Ishikawa (cell line): ENCODE measurements around the gene CCDC88C.

ENCODE experiments used
- CEBPB ChIP-seq: IDR thresholded peaks from 2 replicates; pipeline ENCODE4 v1.6.1; 2012
- CREB1 ChIP-seq: IDR thresholded peaks from 2 replicates; pipeline ENCODE4 v1.6.1; 2012; ENCODE audit warnings: low read depth
- EGR1 ChIP-seq: IDR thresholded peaks from 2 replicates; pipeline ENCODE4 v1.6.1; 2012
- EP300 ChIP-seq: IDR thresholded peaks from 2 replicates; pipeline ENCODE4 v1.6.1; 2012; ENCODE audit warnings: borderline replicate concordance
- FOXM1 ChIP-seq: IDR thresholded peaks from 2 replicates; pipeline ENCODE4 v1.6.1; 2012; ENCODE audit warnings: low read depth, borderline replicate concordance
- NFIC ChIP-seq: IDR thresholded peaks from 2 replicates; pipeline ENCODE4 v1.6.1; 2012
- RAD21 ChIP-seq: IDR thresholded peaks from 2 replicates; pipeline ENCODE4 v1.6.1; 2012; ENCODE audit warnings: low read depth
- TAF1 ChIP-seq: IDR thresholded peaks from 2 replicates; pipeline ENCODE4 v1.6.1; 2012; ENCODE audit warnings: low read depth, mild to moderate bottlenecking
- TCF12 ChIP-seq: IDR thresholded peaks from 2 replicates; pipeline ENCODE4 v1.6.1; 2012; ENCODE audit warnings: low read depth
- YY1 ChIP-seq: IDR thresholded peaks from 2 replicates; pipeline ENCODE4 v1.6.1; 2012; ENCODE audit warnings: low read depth
- ZBTB7A ChIP-seq: IDR thresholded peaks from 2 replicates; pipeline ENCODE4 v1.6.1; 2012; ENCODE audit warnings: low read depth
- TF ChIP-seq, protein P1 (sequence below): IDR thresholded peaks from 2 replicates; pipeline ENCODE4 v1.6.1; 2012
- TF ChIP-seq, protein P2 (sequence below): IDR thresholded peaks from 2 replicates; pipeline ENCODE4 v1.6.1; 2012
- TF ChIP-seq, protein P3 (sequence below): IDR thresholded peaks from 2 replicates; pipeline ENCODE4 v1.6.1; 2012; ENCODE audit warnings: low read depth, mild to moderate bottlenecking

DNA sequence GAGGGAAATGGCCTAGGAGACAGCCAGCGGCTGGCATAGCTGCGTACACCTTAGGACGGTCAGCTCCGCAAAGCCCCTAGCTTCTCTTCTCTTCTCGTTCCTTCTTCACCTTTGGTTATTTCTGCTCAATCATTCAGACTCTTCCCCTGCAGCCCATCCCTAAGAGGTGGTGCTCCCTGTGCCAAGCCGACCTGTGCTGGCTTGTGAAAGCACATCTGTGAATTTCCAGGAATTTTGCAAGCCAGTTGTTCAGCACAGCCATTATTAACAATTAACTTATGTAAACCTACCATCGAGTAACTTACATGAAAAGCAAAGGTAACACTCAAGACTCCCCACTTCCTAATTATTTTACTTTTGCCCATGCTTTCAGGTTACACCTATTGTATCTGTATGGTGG is 152.2 kb downstream of the CCDC88C start:
- TF ChIP-seq YY1: no peak
- no peak for TF ChIP-seq EP300
- TF ChIP-seq TAF1: no peak
- TF ChIP-seq, protein P1, sequence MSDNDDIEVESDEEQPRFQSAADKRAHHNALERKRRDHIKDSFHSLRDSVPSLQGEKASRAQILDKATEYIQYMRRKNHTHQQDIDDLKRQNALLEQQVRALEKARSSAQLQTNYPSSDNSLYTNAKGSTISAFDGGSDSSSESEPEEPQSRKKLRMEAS: no peak
- TF ChIP-seq RAD21: no peak
- no peak for TF ChIP-seq NFIC
- TF ChIP-seq CEBPB: no peak
- no peak for TF ChIP-seq FOXM1
- TF ChIP-seq, protein P2, sequence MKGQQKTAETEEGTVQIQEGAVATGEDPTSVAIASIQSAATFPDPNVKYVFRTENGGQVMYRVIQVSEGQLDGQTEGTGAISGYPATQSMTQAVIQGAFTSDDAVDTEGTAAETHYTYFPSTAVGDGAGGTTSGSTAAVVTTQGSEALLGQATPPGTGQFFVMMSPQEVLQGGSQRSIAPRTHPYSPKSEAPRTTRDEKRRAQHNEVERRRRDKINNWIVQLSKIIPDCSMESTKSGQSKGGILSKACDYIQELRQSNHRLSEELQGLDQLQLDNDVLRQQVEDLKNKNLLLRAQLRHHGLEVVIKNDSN: no peak
- TF ChIP-seq ZBTB7A: no peak
- TF ChIP-seq CREB1: no peak
- TF ChIP-seq, protein P3, sequence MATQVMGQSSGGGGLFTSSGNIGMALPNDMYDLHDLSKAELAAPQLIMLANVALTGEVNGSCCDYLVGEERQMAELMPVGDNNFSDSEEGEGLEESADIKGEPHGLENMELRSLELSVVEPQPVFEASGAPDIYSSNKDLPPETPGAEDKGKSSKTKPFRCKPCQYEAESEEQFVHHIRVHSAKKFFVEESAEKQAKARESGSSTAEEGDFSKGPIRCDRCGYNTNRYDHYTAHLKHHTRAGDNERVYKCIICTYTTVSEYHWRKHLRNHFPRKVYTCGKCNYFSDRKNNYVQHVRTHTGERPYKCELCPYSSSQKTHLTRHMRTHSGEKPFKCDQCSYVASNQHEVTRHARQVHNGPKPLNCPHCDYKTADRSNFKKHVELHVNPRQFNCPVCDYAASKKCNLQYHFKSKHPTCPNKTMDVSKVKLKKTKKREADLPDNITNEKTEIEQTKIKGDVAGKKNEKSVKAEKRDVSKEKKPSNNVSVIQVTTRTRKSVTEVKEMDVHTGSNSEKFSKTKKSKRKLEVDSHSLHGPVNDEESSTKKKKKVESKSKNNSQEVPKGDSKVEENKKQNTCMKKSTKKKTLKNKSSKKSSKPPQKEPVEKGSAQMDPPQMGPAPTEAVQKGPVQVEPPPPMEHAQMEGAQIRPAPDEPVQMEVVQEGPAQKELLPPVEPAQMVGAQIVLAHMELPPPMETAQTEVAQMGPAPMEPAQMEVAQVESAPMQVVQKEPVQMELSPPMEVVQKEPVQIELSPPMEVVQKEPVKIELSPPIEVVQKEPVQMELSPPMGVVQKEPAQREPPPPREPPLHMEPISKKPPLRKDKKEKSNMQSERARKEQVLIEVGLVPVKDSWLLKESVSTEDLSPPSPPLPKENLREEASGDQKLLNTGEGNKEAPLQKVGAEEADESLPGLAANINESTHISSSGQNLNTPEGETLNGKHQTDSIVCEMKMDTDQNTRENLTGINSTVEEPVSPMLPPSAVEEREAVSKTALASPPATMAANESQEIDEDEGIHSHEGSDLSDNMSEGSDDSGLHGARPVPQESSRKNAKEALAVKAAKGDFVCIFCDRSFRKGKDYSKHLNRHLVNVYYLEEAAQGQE: no peak
- TF ChIP-seq TCF12: no peak
- TF ChIP-seq EGR1: no peak
